ENCODE data around the gene DYNC2LI1.

DYNC2LI1 gene

GRCh38 chr2:43846140-43846793, 72.4 kb downstream of the DYNC2LI1 start:
- no peak for DNase-seq (ENCODE audit: low read depth)

DNA sequence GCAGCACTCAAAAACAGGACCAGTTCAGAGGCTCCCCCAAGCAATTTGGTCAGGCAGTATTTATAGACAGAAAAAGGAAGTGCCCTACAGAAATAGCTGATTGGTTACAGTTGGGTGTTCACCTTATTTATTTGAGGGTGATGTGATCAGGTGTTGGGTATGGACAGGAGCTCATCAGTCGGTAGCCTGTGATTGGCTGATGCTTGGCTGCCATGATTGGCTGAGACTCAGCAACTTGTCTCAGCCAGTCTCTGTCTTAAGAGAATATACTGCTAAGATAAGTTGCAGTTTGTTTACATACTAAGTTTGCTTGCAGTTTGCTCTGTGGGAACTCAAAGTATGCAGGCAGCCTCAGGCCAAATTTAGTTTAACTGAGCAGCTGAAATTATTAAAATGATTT, 74.4 kb downstream of the DYNC2LI1 start:
- peak; percentile 28 for DNase-seq (ENCODE audit: low read depth)

- no peak for DNase-seq (ENCODE audit: low read depth)
These were observed 77.5 kb downstream of the DYNC2LI1 start for GRCh38 chr2:43851011-43851980.

GRCh38 chr2:43852196-43852730, 78.4 kb downstream of the DYNC2LI1 start:
- DNase-seq (ENCODE audit: low read depth): no peak

DNA sequence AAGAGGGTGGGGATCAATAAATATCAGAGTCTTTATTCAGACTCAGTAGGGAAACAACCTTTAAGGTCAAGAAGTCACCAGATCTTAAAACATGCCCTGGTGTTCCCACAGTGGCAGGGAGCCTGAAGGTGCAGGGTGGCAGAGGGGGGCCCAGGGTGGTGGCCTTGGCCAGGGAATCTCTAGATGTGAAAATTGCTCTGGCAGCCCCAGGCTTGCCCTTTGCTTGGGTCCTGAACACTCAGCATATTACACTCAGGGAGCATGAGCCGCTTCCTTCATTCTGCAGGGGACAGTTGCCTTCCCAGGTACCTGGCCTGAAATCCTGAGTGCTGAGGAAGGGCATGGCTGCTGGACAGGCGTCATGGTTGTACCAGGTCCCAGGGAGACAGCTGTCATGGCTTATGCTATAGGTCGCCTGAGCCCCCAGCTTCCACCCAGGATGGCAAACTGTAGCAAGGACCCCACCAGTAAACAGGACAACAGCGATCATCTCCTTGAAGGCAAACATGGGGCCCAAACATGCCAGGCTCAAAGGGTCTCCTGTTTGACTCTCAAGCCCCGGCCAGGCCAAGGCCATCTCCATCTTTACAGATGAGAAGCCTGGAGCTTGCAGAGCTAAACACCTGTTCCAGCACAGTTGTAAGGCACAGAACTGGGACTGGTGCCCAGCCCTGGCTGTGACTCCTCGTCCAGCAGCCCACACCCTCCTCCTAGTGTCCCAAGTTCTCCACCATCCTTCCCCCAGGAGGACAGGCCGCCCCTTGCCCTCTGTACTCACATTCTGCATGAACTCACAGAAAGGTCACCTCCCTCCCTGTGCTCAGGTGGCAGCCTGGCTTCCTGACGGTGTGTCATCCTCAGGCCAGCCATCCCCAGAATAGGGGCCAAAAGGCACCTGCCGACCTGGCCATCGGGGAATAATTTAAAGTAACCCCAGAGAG, 79.6 kb downstream of the DYNC2LI1 start:
- no peak for DNase-seq (ENCODE audit: low read depth)

- DNase-seq (ENCODE audit: low read depth): no peak
These were observed 80.8 kb downstream of the DYNC2LI1 start for GRCh38 chr2:43854671-43855070.

DNA sequence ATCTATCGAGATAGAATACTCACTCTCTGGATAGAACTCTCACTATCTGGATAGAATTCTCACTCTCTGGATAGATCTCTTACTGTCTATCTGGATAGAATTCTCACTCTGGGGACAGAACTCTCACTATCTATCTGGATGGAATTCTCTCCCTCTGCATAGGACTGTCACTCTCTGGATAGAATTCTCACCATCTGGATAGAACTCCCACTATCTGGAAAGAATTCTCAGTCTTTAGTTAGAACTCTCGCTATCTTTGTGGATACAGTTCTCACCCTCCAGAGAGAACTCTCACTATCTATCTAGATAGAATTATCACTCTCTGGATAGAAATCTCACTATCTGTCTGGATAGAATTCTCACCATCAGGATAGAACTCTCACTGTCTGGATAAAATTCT, 81.5 kb downstream of the DYNC2LI1 start:
- no peak for DNase-seq (ENCODE audit: low read depth)

All from iris pigment epithelial cell (primary cell).